Fibroblast of skin of left biceps (primary cell): Measurements from ENCODE around the gene KIAA1755.

ENCODE experiments used
- DNase-seq, 2 experiments: peaks; one replicate each; pipeline ENCODE4 v3.0.0-alpha.2; 2013; ENCODE audit warnings: low read depth in 2 of 2

The KIAA1755 gene

DNA sequence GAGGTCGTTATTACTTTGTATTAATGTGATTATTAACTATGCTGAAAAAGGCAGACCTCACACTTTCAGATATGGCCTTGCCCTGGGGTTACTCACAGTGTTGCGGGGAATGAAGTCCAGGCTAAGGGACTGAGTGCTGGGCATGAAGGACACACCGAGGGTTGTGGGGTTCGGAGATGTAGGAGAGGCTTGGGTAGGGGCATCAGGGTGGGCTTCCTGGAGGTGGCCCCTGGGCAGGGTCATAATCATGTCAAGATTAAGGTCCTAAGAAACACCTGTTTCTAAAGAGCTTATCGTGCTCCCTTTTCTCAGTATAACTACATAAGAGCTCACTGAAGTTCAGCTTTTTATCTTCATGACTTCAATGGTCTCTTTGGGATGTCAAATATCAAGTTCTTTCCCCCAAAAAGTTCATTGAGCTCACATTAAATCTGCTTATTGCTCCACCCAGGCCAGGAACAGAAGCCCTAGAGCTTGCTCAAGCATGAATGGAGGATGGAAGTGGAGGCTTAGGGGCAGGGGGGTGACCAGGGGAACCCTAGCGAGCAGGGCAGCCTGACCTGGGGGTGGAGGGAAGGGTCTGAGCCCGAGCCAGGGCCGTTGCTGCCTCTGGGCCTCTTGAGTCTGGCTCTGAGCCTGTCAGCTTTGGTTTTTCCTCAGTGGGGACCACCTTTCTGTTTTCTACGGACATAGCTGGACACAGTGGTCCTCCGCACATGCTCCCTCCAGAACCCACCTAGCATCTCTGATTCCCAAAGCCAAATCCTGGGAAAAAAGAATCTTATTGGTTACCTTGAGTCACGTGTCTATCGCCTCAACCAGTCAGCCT is 58.2 kb downstream of the KIAA1755 start:
- no peak for DNase-seq

DNA sequence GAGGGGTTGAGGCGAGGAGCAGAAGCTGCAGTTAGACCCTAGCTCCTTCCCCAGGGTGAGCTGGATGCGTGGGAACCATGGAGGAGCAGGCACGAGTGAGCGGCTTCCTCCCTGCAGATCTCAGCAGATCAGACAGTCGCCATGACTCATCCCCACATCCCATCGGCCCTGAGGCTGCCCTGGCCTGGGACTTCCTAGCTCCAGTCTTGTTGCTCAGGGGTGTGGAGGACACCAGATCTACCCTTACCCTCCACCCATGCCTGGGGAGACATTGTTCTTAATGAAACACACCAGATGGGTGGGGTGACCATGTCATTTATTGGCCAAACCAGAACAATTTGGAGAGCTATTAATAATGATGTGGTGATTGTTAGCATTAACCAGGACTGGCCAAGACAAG is 59.2 kb downstream of the KIAA1755 start:
- no peak for DNase-seq

- no peak for DNase-seq
These were observed 59.9 kb downstream of the KIAA1755 start for GRCh38 chr20:38200646-38201045.

GRCh38 chr20:38199501-38200390 is 60.8 kb downstream of the KIAA1755 start:
- no peak for DNase-seq

- no peak for DNase-seq
These were observed 62.2 kb downstream of the KIAA1755 start for GRCh38 chr20:38198238-38198861.

DNA sequence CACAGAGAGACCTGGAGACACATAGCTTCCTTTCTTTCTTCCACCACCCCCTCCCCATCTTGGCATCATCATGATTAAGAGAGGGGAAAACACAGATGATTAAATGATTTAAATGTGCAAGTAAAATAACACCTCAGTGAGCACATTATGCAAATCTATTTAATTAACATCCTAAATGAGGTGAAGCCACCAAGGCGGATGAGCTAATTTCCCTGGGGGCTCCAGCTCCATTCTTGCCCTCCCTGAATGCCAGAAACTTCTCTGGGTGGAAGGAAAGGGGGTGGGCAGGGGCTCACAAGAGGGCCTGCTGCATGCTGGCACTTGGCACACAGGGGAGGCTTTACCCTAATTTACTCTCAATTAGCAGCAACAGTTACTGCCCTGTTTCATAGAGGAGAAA is 62.9 kb downstream of the KIAA1755 start:
- DNase-seq, result no peak

DNA sequence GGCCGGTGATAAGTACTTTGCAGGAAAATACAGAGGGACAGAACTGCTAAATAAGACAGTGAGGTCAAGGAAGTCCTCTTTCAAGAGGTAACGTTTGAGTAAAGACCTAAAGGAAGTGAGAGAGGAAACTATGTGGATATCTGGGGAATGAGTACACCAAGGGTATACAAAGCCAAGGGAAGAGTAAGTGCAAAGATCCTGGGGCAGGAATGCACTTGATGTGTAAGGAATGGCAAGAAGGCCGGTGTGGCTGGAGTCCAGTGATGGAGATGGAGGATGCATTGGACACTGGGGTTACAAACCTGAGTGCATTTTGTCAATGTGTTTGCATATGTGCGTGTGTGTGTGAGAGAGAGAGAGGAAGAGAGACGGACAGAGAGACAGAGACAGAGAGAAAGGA is 63.3 kb downstream of the KIAA1755 start:
- DNase-seq, result no peak

DNA sequence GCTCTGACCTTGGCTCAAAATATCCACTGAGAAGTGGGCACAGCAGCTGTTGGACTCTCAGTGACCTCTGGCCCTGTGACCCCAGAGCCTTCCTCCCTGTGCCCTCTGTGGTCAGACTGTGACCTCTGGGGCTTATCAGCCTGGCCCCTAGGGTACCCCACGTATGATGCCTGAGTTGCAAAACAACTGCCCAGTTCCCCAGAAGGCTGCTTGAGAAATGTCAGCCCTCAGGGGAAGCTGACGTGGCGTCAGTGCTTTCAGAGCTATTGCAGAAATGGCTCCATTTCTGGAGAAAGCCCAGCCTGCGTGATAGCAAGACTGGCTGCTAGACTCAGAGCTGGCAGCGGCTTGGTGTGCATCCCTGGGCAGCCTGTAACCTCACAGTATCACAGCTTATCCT is 63.9 kb downstream of the KIAA1755 start:
- peak; percentile 31 to 40 for DNase-seq

GRCh38 chr20:38196076-38196475 is 64.5 kb downstream of the KIAA1755 start:
- DNase-seq, result no peak

DNA sequence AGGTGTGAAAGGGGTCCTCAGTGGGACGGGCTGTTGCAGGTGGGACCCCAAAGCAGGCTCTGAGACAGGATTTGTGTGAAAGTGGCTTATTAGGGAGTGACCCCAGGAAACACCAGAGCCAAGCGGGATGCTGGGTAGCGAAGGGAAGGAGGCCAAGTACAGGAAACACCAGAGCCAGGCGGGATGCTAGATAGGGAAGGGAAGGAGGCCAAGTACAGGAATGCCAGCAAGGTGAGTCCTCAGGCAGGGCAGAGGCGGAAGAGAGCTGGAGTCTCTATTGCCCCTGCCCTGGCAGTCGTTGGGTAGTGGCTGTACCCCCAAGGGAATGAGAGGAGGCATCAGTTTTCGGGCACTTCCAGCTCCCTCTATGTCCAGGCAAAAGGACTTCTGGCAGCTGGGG is 65.0 kb downstream of the KIAA1755 start:
- no peak for DNase-seq

DNA sequence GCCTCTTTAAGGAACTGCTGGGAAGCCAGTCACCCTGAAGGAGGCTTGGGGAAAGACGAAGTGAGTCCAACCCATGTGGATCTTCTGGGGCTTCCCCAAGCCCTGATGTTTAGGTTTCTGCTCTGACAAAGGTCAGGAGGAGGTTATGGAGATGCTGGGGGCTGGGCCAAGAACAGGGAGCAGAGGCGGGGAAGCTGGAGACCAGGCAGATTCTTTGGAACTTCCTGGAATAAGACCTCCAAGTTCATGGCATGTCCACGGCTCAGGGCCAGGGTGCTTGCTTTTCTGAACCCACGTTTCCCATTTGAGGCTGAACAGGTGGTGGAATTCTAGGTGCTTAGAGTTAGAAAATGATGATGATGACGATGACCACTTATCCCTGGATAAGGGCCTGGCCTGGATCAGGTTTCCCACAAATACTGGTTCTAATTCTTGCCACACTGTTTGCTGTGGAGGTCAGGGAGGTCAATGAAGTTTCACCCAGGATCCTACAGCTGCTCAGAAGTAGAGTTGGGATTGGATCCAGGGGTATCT is 65.5 kb downstream of the KIAA1755 start:
- no peak for DNase-seq

DNA sequence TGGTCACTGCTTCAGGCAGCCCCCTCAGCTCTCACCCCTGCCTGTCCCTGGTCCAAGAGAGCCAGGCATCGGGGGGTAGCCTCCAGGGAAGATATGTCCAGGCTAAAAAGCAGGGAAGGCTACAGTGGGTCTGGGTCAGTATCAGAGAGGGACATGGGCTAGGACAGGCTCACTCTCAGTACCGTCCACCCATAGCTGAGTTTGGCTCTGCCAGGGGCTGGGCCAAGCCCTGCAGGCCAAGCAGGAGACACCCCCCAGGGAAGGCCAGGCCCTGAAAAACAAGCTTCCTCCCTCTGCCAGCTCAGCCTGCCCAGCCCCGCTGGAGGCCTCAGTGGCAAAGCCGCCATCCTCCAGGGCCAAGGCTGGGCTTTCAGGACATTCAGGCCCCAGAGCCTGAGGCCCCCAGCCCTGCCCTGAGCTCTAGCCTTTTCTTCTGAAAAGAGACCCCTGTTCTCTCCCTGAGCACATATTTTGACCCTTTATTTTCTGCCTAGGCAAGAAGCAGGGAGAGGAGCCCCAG is 66.9 kb downstream of the KIAA1755 start:
- DNase-seq, result no peak

DNA sequence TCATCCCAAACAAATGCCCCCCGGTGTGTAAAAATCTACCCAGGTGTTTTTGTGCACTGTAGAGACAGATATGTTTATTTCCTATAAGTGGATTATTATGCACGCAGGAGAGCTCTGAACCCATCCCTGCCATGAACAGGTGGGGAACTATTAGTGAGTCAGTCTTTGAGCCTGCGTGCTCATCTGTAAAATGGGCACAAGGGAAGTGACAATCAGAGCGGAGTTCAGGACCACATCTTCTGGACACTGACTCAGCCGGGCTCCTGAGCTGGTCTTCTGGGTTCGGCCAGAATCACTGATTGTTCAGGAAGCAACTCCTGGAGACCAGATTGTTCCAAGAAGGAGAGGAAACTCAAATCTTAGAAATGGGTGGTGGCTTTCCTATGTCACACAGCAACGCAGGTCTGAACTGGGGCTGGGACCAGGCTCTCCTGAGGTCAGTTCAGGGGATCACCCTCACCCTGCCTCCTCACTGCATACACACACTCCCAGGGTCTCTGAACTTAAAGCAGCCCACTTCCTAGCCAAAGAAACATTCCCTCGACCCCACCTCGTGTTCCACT is 68.1 kb downstream of the KIAA1755 start:
- no peak for DNase-seq

DNA sequence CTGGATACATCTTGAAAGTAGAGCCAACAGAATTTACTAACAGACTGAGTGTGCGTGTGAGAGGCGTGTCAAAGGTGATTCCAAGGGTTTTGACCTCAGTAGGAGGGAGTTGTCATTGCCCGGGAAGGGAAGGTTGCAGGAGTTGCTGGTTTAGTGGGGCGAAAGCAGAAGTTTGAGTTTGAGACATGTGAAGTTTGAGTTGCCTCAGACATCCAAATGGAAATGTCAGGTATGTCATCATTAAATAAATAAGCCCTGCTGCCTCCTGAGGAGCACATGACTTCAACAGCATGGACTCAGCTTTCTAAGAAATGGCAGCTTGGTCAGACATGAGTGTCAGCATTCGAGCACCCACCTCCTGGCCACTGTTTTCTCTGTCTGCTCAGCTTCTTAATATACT is 68.9 kb downstream of the KIAA1755 start:
- no peak for DNase-seq

GRCh38 chr20:38190936-38191371 is 69.6 kb downstream of the KIAA1755 start:
- DNase-seq, result no peak

DNA sequence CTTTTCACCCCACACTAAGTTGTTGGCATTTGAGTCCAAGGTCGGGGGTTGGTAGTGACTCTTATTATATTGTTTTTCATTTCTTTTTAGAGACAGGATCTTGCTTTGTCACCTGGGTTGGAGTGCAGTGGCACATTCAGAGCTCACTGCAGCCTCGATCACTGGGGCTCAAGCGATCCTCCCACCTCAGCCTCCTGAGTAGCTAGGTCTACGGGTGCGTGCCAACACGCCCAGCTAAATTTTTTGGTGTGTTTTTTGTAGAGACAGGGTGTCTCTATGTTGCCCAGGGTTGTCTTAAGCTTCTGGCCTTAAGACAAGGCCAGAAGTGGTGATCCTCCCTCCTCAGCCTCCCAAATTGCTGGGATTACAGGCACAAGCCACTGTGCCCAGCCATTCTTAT is 70.4 kb downstream of the KIAA1755 start:
- no peak for DNase-seq

DNA sequence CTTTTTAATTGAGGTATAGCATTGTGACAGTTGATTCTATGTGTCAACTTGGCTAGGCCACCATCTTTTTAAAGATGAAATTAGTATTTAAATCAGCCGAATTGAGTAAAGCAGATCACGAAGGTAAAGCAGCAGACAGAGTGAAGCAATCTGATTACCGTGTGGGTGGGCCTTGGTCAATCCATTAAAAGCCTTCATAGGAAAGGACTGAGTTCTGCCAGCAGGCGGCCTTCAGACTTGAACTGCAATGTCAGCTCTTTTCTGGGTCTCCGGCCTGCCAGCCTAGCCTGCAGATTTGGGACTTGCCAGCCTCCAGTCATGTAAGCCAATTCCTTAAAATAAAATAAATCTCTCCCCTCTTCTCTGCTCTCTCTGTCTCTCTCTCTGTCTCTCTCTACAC is 73.0 kb downstream of the KIAA1755 start:
- no peak for DNase-seq

GRCh38 chr20:38186788-38187221 is 73.7 kb downstream of the KIAA1755 start:
- no peak for DNase-seq

GRCh38 chr20:38184101-38184500 is 76.4 kb downstream of the KIAA1755 start:
- no peak for DNase-seq

- no peak for DNase-seq
These were observed 78.6 kb downstream of the KIAA1755 start for GRCh38 chr20:38181971-38182370.

- DNase-seq, result no peak
These were observed 79.2 kb downstream of the KIAA1755 start for GRCh38 chr20:38181207-38181801.
